GM23338 (cell line): ENCODE data around the gene DGKB. TPM values are rescaled to one million over a fixed set of nuclear protein-coding genes. Genes with fewer than 3 reads are reported as not detected.

Experiments
- ATAC-seq: fragments of 200-7000 bp; cut with Tn5 transposase; 3 replicates; pipeline ENCODE4 v1.9.1; 2020
- DNase-seq: peaks from one replicate; pipeline ENCODE4 v3.0.0-alpha.2; 2015; ENCODE audit warnings: low spot score
- H2AFZ ChIP-seq: fragments of 200-600 bp; sonication (generic); 2 replicates; pipeline ENCODE4 v1.8.0; 2016; ENCODE audit warnings: antibody characterized with exemption, mild to moderate bottlenecking, moderate library complexity
- H3F3A ChIP-seq: fragments of 200-600 bp; sonication (generic); replicated peaks from 2 replicates; pipeline ENCODE4 v1.8.0; 2017; ENCODE audit warnings: antibody characterized with exemption, mixed run types, low read depth
- H3K27ac ChIP-seq: fragments of 200-600 bp; sonication (generic); 2 replicates; pipeline ENCODE4 v1.6.1; 2016; ENCODE audit warnings: low read depth
- H3K27me3 ChIP-seq: fragments of 200-600 bp; sonication (generic); 2 replicates; pipeline ENCODE4 v1.8.0; 2016; ENCODE audit warnings: mild to moderate bottlenecking, mixed run types, moderate library complexity; ENCODE audit not compliant: insufficient read depth
- H3K36me3 ChIP-seq: fragments of 200-600 bp; sonication (generic); 2 replicates; pipeline ENCODE4 v1.8.0; 2016; ENCODE audit warnings: mild to moderate bottlenecking; ENCODE audit not compliant: insufficient read depth
- H3K4me1 ChIP-seq: fragments of 200-600 bp; sonication (generic); 2 replicates; pipeline ENCODE4 v1.8.0; 2016; ENCODE audit warnings: mild to moderate bottlenecking, moderate library complexity; ENCODE audit not compliant: insufficient read depth
- H3K4me2 ChIP-seq: fragments of 200-600 bp; sonication (generic); 2 replicates; pipeline ENCODE4 v1.7.1; 2017; ENCODE audit warnings: mixed run types
- H3K4me3 ChIP-seq: fragments of 200-600 bp; sonication (generic); 2 replicates; pipeline ENCODE4 v1.6.1; 2016; ENCODE audit warnings: mixed run types
- H3K79me2 ChIP-seq: fragments of 200-600 bp; sonication (generic); replicated peaks from 2 replicates; pipeline ENCODE4 v1.8.0; 2017; ENCODE audit warnings: mild to moderate bottlenecking; ENCODE audit not compliant: insufficient read depth
- H3K9me2 ChIP-seq: fragments of 200-600 bp; sonication (generic); 2 replicates; pipeline ENCODE4 v1.8.0; 2017; ENCODE audit not compliant: insufficient read depth
- H4K20me1 ChIP-seq: fragments of 200-600 bp; sonication (generic); replicated peaks from 2 replicates; pipeline ENCODE4 v1.8.0; 2017; ENCODE audit warnings: mild to moderate bottlenecking; ENCODE audit not compliant: insufficient read depth
- H3K27ac Mint-ChIP-seq: 2 replicates; pipeline ENCODE4 v1.8.0; 2020; ENCODE audit warnings: inconsistent platforms, mild to moderate bottlenecking, moderate library complexity, mixed read lengths
- H3K27me3 Mint-ChIP-seq: 3 replicates; pipeline ENCODE4 v1.8.0; 2022; ENCODE audit warnings: low read depth, mild to moderate bottlenecking, moderate library complexity, mixed read lengths, inconsistent platforms; ENCODE audit not compliant: insufficient read depth, poor library complexity
- H3K36me3 Mint-ChIP-seq: 3 replicates; pipeline ENCODE4 v1.8.0; 2021; ENCODE audit warnings: low read depth, mild to moderate bottlenecking, inconsistent platforms, moderate library complexity, mixed read lengths
- H3K4me1 Mint-ChIP-seq: 3 replicates; pipeline ENCODE4 v1.8.0; 2020; ENCODE audit warnings: mild to moderate bottlenecking, inconsistent platforms, mixed read lengths
- H3K4me3 Mint-ChIP-seq: 3 replicates; pipeline ENCODE4 v1.8.0; 2021; ENCODE audit warnings: moderate library complexity, mild to moderate bottlenecking, inconsistent platforms, mixed read lengths
- H3K9me3 Mint-ChIP-seq: 3 replicates; pipeline ENCODE4 v1.8.0; 2020; ENCODE audit warnings: moderate library complexity, mild to moderate bottlenecking, inconsistent platforms, mixed read lengths
- CREB1 ChIP-seq: fragments of 250-450 bp; sonication (Bioruptor Pico); IDR thresholded peaks from 2 replicates; pipeline ENCODE4 v1.5.0; 2020; ENCODE audit warnings: low read depth, mild to moderate bottlenecking, moderate library complexity
- CTCF ChIP-seq, 2 experiments: fragments of 200-600 bp in 1 of 2; sonication (generic) in 1 of 2; conservative IDR thresholded peaks; 2 replicates each; pipeline versions ENCODE4 v1.5.1 to v1.6.1; 2016 to 2017; ENCODE audit warnings: antibody characterized with exemption in 2 of 2, low read depth in 2 of 2, mild to moderate bottlenecking in 2 of 2, moderate library complexity in 1 of 2
- ETS1 ChIP-seq: IDR thresholded peaks from 2 replicates; pipeline ENCODE4 v1.6.1; 2016; ENCODE audit warnings: antibody characterized with exemption
- EZH2 ChIP-seq: fragments of 200-600 bp; sonication (generic); IDR thresholded peaks from one replicate; pipeline ENCODE4 v1.8.0; 2017; ENCODE audit warnings: antibody characterized with exemption, mild to moderate bottlenecking, low read depth; ENCODE audit not compliant: unreplicated experiment
- EZH2phosphoT487 ChIP-seq: fragments of 200-600 bp; sonication (generic); IDR thresholded peaks from one replicate; pipeline ENCODE4 v1.8.1; 2018; ENCODE audit warnings: antibody characterized with exemption; ENCODE audit not compliant: unreplicated experiment
- JUNB ChIP-seq: IDR thresholded peaks from one replicate; pipeline ENCODE4 v1.6.1; 2016; ENCODE audit warnings: antibody characterized with exemption; ENCODE audit not compliant: unreplicated experiment
- NANOG ChIP-seq: IDR thresholded peaks from 2 replicates; pipeline ENCODE4 v1.6.1; 2016; ENCODE audit warnings: antibody characterized with exemption, borderline replicate concordance
- REST ChIP-seq: IDR thresholded peaks from one replicate; pipeline ENCODE4 v1.6.1; 2018; ENCODE audit warnings: antibody characterized with exemption; ENCODE audit not compliant: unreplicated experiment
- STAT1 ChIP-seq: IDR thresholded peaks from one replicate; pipeline ENCODE4 v1.6.1; 2016; ENCODE audit warnings: antibody characterized with exemption; ENCODE audit not compliant: unreplicated experiment
- ZNF114 ChIP-seq: fragments of 250-450 bp; sonication (Bioruptor Pico); IDR thresholded peaks from 2 replicates; pipeline ENCODE4 v1.5.0; 2020; ENCODE audit warnings: mild to moderate bottlenecking, moderate library complexity
- ZNF331 ChIP-seq: fragments of 250-450 bp; sonication (Bioruptor Pico); IDR thresholded peaks from 2 replicates; pipeline ENCODE4 v1.5.0; 2020; ENCODE audit warnings: low read depth, mild to moderate bottlenecking, moderate library complexity
- ZNF462 ChIP-seq: fragments of 250-450 bp; sonication (Bioruptor Pico); IDR thresholded peaks from 2 replicates; pipeline ENCODE4 v1.5.0; 2020; ENCODE audit warnings: mild to moderate bottlenecking, moderate library complexity
- polyA plus RNA-seq: library from polyadenylated mRNA; unstranded; fragments of >200 nt; fragmentation: Nextera tagmentation; extraction: Ambion mirVana; gene quantifications from 2 replicates; pipeline ENCODE4 v1.2.1, GENCODE V29; 2016
- total RNA-seq: library from RNA; depleted of rRNA; stranded (reverse); fragments of >200 nt; shearing (Covaris generic); gene quantifications from 2 replicates; pipeline ENCODE4 v1.2.3, GENCODE V29; 2014

DGKB gene
- total and polyA plus RNA-seq, 2 experiments from 2014 or later, result 4.8 to 11.5 TPM

- no peak for TF ChIP-seq ZNF462 (CRISPR knock-in tag)
- TF ChIP-seq EZH2, result no peak
- no peak for TF ChIP-seq ZNF114
- TF ChIP-seq EZH2phosphoT487, result no peak
Measured at GRCh38 chr7:14937581-14937980, 35.0 kb upstream of the DGKB start (continued).

- peaks cover 15% of the 10 kb centered on the region for H3K4me1 Mint-ChIP-seq
- Histone ChIP-seq H4K20me1 (no peaks in the 10 kb centered on the region), H3K36me3 (no peaks in the 10 kb centered on the region), H3K9me2 (no peaks in the 10 kb centered on the region), H3K79me2 (no peaks in the 10 kb centered on the region), H3K4me1 (peaks cover 3% of the 10 kb centered on the region; the same call in 1 of the 2 replicates), H2AFZ (peak overlapping the region; percentile 38; the same call in 1 of the 2 replicates), H3F3A (no peaks in the 10 kb centered on the region), H3K27me3 (no peaks in the 10 kb centered on the region), H3K4me3 (no peak overlapping the region), H3K27ac (no peak overlapping the region), H3K4me2 (no peak overlapping the region)
- no peaks in the 10 kb centered on the region for H3K36me3 Mint-ChIP-seq
- no peaks in the 10 kb centered on the region for H3K27me3 Mint-ChIP-seq
- peak; percentile 15 for DNase-seq
- H3K9me3 Mint-ChIP-seq, result no peaks in the 10 kb centered on the region
- ATAC-seq, result peak; percentile 59; the same call in 2 of the 3 replicates
- H3K4me3 Mint-ChIP-seq, result no peak overlapping the region
- no peak overlapping the region for H3K27ac Mint-ChIP-seq
- no peak for TF ChIP-seq CTCF (conservative IDR thresholded peaks at IDR 0.05; ENCODE audit: low read depth in 2 of 2)
- no peak for TF ChIP-seq CREB1
- TF ChIP-seq STAT1, result no peak
- no peak for TF ChIP-seq EZH2phosphoT487
- TF ChIP-seq ZNF331, result no peak
- TF ChIP-seq REST, result no peak
- TF ChIP-seq NANOG, result no peak
- no peak for TF ChIP-seq ZNF114
- no peak for TF ChIP-seq ETS1
- TF ChIP-seq EZH2, result no peak
- TF ChIP-seq JUNB, result no peak
Measured at GRCh38 chr7:14936554-14936953, 34.0 kb upstream of the DGKB start.
